ENCODE data around the gene TEX48. TPM values are rescaled to one million over a fixed set of nuclear protein-coding genes. Genes with fewer than 3 reads are reported as not detected.

TEX48 gene, protein sequence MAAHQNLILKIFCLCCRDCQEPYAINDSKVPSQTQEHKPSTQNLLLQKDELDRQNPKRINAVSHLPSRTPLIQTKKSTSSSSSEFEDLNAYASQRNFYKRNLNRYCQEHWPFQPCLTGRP
- 0.41 and 0.46 TPM in 2 replicates for polyA plus RNA-seq (2012; rRNA removed)
- polyA plus RNA-seq (2012; cell fraction: cytosol; rRNA removed) = 0.42 and 0.71 TPM in 2 replicates
- 0.20 and 0.37 TPM in 2 replicates for polyA plus RNA-seq (2012; cell fraction: nucleus; rRNA removed)

DNA sequence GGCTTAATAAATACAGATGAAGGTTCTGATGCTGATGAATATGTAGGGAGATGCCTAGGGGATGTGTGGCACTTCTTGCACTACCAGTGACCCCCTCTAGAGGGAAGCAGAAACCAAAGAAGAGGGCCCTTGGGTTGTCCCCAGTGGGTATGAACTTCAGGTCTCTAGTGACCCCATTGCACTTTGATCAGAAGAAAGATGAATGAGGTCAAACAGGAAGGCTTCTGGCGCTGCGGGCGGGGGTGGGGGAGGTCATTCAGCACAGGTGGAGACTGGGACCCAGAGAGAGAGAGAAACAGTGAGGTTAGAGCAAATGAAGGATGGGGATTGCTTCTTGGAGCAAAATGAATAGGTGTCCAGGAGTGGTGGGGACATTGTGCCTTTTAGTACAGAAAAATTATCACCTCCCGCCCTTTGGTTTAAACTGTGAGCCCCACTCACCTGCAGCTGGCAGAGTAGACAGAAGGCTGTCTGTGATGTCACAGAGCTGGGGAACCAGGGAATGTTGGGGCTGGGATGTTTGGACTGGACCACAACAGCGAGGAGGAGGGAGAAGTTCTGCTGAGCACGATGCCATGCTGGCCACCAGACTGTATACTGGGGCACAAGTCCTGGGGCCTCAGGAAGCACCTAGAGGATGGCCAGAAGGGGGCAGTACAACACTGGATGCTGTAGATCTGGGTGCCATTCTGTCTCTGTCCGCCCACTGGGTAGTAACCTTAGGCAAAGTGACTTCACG, at the start of gene TEX48:
TEX48 (minus strand) TSS at position 599 of the 739 bp plus-strand sequence. CDS start 10,469 bp downstream, outside the sequence.
- no peak within 1 kb of the TSS for H3K9ac ChIP-seq
- H3K27ac ChIP-seq (ENCODE audit: low read depth in 2 of 2, low read length in 1 of 2) = peak within 1 kb of the TSS in 1 of 2 experiments; percentile 23; a peak in 2 of 4 replicates
- H2AFZ ChIP-seq (ENCODE audit: low read depth) = peak within 1 kb of the TSS; percentile 48; the same call in 1 of the 2 replicates
- DNase-seq = peak; percentile 64
- H3K4me1 ChIP-seq (ENCODE audit: control insufficient read depth in 1 of 2, insufficient read depth in 2 of 2, low read depth in 1 of 2, low read length in 1 of 2) = peaks cover 0 to 17% of the 10 kb centered on the region in 2 experiments; a peak in 3 of 4 replicates
- peak within 1 kb of the TSS in 1 of 2 experiments; percentile 21; a peak in 1 of 4 replicates for H3K4me3 ChIP-seq (ENCODE audit: low read depth in 2 of 2, low read length in 1 of 2)
- 48% methylated on average over 7 of the region's 8 CpGs for WGBS (ENCODE audit: low lambda C conversion rate)
- peaks cover 34% of the 10 kb centered on the region for H3F3A ChIP-seq (replicated peaks; ENCODE audit: insufficient read depth)
- no peaks in the 10 kb centered on the region for H3K36me3 ChIP-seq (replicated peaks in 1 of 2; ENCODE audit: control insufficient read depth in 1 of 2, insufficient read depth in 2 of 2, low read length in 1 of 2)
- no peak within 1 kb of the TSS for H3K4me2 ChIP-seq
- H3K9me3 ChIP-seq = no peaks in the 10 kb centered on the region
- H3K9me2 ChIP-seq = no peaks in the 10 kb centered on the region
- POLR2A ChIA-PET = no interaction called here
- H4K20me1 ChIP-seq (ENCODE audit: insufficient read depth) = no peaks in the 10 kb centered on the region
- H3K79me2 ChIP-seq (ENCODE audit: insufficient read depth) = no peaks in the 10 kb centered on the region
- CTCF ChIA-PET = interaction anchor here (0.6 to 5.6 kb wide), 59 partner anchors 10 to 843 kb away, joined by 3 to 42 read pairs (median 4); partner anchors contain the start of genes TEX53 and TNFSF15
- TF ChIP-seq SMC3 (IDR thresholded peaks at IDR 0.05; ENCODE audit: low read depth, low read length) (peak; percentile 86), RFX5 (IDR thresholded peaks at IDR 0.05; ENCODE audit: low read length) (no peak), RAD21 (IDR thresholded peaks at IDR 0.05; ENCODE audit: low read length) (peak; percentile 78), GABPA (IDR thresholded peaks at IDR 0.05; ENCODE audit: low read depth) (no peak)
- TF ChIP-seq, protein P1, sequence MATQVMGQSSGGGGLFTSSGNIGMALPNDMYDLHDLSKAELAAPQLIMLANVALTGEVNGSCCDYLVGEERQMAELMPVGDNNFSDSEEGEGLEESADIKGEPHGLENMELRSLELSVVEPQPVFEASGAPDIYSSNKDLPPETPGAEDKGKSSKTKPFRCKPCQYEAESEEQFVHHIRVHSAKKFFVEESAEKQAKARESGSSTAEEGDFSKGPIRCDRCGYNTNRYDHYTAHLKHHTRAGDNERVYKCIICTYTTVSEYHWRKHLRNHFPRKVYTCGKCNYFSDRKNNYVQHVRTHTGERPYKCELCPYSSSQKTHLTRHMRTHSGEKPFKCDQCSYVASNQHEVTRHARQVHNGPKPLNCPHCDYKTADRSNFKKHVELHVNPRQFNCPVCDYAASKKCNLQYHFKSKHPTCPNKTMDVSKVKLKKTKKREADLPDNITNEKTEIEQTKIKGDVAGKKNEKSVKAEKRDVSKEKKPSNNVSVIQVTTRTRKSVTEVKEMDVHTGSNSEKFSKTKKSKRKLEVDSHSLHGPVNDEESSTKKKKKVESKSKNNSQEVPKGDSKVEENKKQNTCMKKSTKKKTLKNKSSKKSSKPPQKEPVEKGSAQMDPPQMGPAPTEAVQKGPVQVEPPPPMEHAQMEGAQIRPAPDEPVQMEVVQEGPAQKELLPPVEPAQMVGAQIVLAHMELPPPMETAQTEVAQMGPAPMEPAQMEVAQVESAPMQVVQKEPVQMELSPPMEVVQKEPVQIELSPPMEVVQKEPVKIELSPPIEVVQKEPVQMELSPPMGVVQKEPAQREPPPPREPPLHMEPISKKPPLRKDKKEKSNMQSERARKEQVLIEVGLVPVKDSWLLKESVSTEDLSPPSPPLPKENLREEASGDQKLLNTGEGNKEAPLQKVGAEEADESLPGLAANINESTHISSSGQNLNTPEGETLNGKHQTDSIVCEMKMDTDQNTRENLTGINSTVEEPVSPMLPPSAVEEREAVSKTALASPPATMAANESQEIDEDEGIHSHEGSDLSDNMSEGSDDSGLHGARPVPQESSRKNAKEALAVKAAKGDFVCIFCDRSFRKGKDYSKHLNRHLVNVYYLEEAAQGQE (IDR thresholded peaks at IDR 0.05; ENCODE audit: low read depth, low read length) = peak; percentile 82
- TF ChIP-seq, protein P2, sequence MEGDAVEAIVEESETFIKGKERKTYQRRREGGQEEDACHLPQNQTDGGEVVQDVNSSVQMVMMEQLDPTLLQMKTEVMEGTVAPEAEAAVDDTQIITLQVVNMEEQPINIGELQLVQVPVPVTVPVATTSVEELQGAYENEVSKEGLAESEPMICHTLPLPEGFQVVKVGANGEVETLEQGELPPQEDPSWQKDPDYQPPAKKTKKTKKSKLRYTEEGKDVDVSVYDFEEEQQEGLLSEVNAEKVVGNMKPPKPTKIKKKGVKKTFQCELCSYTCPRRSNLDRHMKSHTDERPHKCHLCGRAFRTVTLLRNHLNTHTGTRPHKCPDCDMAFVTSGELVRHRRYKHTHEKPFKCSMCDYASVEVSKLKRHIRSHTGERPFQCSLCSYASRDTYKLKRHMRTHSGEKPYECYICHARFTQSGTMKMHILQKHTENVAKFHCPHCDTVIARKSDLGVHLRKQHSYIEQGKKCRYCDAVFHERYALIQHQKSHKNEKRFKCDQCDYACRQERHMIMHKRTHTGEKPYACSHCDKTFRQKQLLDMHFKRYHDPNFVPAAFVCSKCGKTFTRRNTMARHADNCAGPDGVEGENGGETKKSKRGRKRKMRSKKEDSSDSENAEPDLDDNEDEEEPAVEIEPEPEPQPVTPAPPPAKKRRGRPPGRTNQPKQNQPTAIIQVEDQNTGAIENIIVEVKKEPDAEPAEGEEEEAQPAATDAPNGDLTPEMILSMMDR (IDR thresholded peaks at IDR 0.05) = peak; percentile 72
- H3K27me3 ChIP-seq (ENCODE audit: insufficient read depth) = no peaks in the 10 kb centered on the region

DNA sequence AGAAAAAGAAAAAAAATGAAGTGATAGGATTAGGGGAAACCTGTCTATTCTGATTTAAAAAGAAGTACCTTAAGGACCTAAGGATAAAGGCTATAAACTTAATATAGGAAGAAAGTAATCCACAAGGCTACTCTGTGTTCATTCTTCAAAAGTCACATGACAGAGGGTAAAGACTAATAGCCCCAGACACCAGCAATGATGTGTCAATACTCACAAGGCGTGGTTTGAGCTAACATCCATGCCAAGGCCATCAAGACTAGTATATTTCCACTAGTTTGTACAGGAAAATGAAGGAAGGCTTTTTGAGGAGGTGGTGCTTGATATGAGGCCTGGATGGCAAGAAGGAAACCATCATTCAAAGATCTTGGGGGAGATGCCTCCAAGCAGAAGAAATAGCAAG, 49.7 kb upstream of the TEX48 start:
- Histone ChIP-seq H3K27ac (ENCODE audit: low read depth in 2 of 2, low read length in 1 of 2) (no peak overlapping the region), H4K20me1 (ENCODE audit: insufficient read depth) (no peaks in the 10 kb centered on the region), H3F3A (replicated peaks; ENCODE audit: insufficient read depth) (peaks cover 20% of the 10 kb centered on the region), H2AFZ (ENCODE audit: low read depth) (no peak overlapping the region), H3K4me1 (ENCODE audit: control insufficient read depth in 1 of 2, insufficient read depth in 2 of 2, low read depth in 1 of 2, low read length in 1 of 2) (peaks cover 0 to 18% of the 10 kb centered on the region in 2 experiments; a peak in 2 of 4 replicates), H3K4me3 (ENCODE audit: low read depth in 2 of 2, low read length in 1 of 2) (no peak overlapping the region), H3K36me3 (replicated peaks in 1 of 2; ENCODE audit: control insufficient read depth in 1 of 2, insufficient read depth in 2 of 2, low read length in 1 of 2) (no peaks in the 10 kb centered on the region), H3K9me2 (no peaks in the 10 kb centered on the region), H3K79me2 (ENCODE audit: insufficient read depth) (no peaks in the 10 kb centered on the region), H3K27me3 (ENCODE audit: insufficient read depth) (no peaks in the 10 kb centered on the region), H3K9ac (no peak overlapping the region), H3K4me2 (no peak overlapping the region), H3K9me3 (no peaks in the 10 kb centered on the region)
- WGBS (ENCODE audit: low lambda C conversion rate) = 85% methylated on average over 1 of the region's 1 CpG
- ChIA-PET POLR2A (no interaction called here), CTCF (no interaction called here)
- TF ChIP-seq, protein P1 (IDR thresholded peaks at IDR 0.05; ENCODE audit: low read depth, low read length) = no peak
- TF ChIP-seq CHD2 (IDR thresholded peaks at IDR 0.05; ENCODE audit: low read length, partially characterized antibody) = no peak
- no peak for DNase-seq
